ENCODE measurements around the gene ADAMTSL1.

- no peak for TF ChIP-seq POLR2A (IDR thresholded peaks at IDR 0.05)
- no peak for TF ChIP-seq POLR2AphosphoS5 (IDR thresholded peaks at IDR 0.05)
These were observed 26.0 kb downstream of the ADAMTSL1 start for GRCh38 chr9:18499980-18500379.
